Neural progenitor cell (in vitro differentiated cells): ENCODE data around the gene YTHDC1. TPM values are rescaled to one million over a fixed set of nuclear protein-coding genes. Genes with fewer than 3 reads are reported as not detected.

Experiments
- DNase-seq: peaks from one replicate; pipeline ENCODE4 v3.0.0-alpha.2; 2016; ENCODE audit warnings: low spot score
- H2AFZ ChIP-seq: fragments of 200-600 bp; sonication (generic); replicated peaks from 2 replicates; pipeline ENCODE4 v1.6.1; 2016; ENCODE audit warnings: antibody characterized with exemption
- H3F3A ChIP-seq: fragments of 200-600 bp; sonication (generic); 2 replicates; pipeline ENCODE4 v1.6.1; 2016; ENCODE audit warnings: antibody characterized with exemption, low read depth
- H3K27ac ChIP-seq: fragments of 200-600 bp; sonication (generic); 2 replicates; pipeline ENCODE4 v1.5.1; 2016; ENCODE audit warnings: mild to moderate bottlenecking
- H3K27me3 ChIP-seq: fragments of 200-600 bp; sonication (generic); 2 replicates; pipeline ENCODE4 v1.6.1; 2016; ENCODE audit warnings: mild to moderate bottlenecking, moderate library complexity
- H3K36me3 ChIP-seq: fragments of 200-600 bp; sonication (generic); 2 replicates; pipeline ENCODE4 v1.5.1; 2016
- H3K4me1 ChIP-seq: fragments of 200-600 bp; sonication (generic); 2 replicates; pipeline ENCODE4 v1.6.1; 2016; ENCODE audit warnings: mixed run types
- H3K4me2 ChIP-seq: fragments of 200-600 bp; sonication (generic); 2 replicates; pipeline ENCODE4 v1.6.1; 2016
- H3K4me3 ChIP-seq: fragments of 200-600 bp; sonication (generic); 2 replicates; pipeline ENCODE4 v1.5.1; 2016
- H3K79me2 ChIP-seq: fragments of 200-600 bp; sonication (generic); 2 replicates; pipeline ENCODE4 v1.6.1; 2016; ENCODE audit warnings: low read depth
- H3K9ac ChIP-seq: fragments of 200-600 bp; sonication (generic); 2 replicates; pipeline ENCODE4 v1.6.1; 2016
- H3K9me3 ChIP-seq: fragments of 200-600 bp; sonication (generic); 2 replicates; pipeline ENCODE4 v1.5.1; 2016; ENCODE audit warnings: low read depth
- H4K20me1 ChIP-seq: fragments of 200-600 bp; sonication (generic); 2 replicates; pipeline ENCODE4 v1.6.1; 2016; ENCODE audit warnings: low read depth
- H3K27ac Mint-ChIP-seq: 3 replicates; pipeline ENCODE4 v1.8.0; 2021; ENCODE audit warnings: mixed read lengths
- H3K27me3 Mint-ChIP-seq: 2 replicates; pipeline ENCODE4 v1.8.0; 2022; ENCODE audit warnings: low read depth, mild to moderate bottlenecking, inconsistent platforms, moderate library complexity, mixed read lengths; ENCODE audit not compliant: insufficient read depth
- H3K36me3 Mint-ChIP-seq: 3 replicates; pipeline ENCODE4 v1.8.0; 2021; ENCODE audit warnings: mixed read lengths
- H3K4me1 Mint-ChIP-seq: 3 replicates; pipeline ENCODE4 v1.8.0; 2021; ENCODE audit warnings: mixed read lengths
- H3K4me3 Mint-ChIP-seq: 3 replicates; pipeline ENCODE4 v1.8.0; 2021; ENCODE audit warnings: mild to moderate bottlenecking, moderate library complexity, mixed read lengths
- H3K9me3 Mint-ChIP-seq: 3 replicates; pipeline ENCODE4 v1.8.0; 2020; ENCODE audit warnings: mixed read lengths
- CTCF ChIP-seq: fragments of 200-600 bp; sonication (generic); IDR thresholded peaks from 2 replicates; pipeline ENCODE4 v1.5.1; 2017; ENCODE audit warnings: antibody characterized with exemption, mild to moderate bottlenecking
- EZH2 ChIP-seq: fragments of 200-600 bp; sonication (generic); IDR thresholded peaks from 2 replicates; pipeline ENCODE4 v1.6.1; 2017; ENCODE audit warnings: antibody characterized with exemption, mild to moderate bottlenecking, moderate library complexity
- EZH2phosphoT487 ChIP-seq: fragments of 200-600 bp; sonication (generic); IDR thresholded peaks from 2 replicates; pipeline ENCODE4 v1.6.1; 2017; ENCODE audit warnings: antibody characterized with exemption
- total RNA-seq: library from RNA; depleted of rRNA; stranded (reverse); fragments of >200 nt; gene quantifications from 2 replicates; pipeline ENCODE4 v1.2.3, GENCODE V29; 2015; ENCODE audit warnings: low replicate concordance

Gene YTHDC1
- total RNA-seq, 1 donor from 2014 or later: 108 TPM

DNA sequence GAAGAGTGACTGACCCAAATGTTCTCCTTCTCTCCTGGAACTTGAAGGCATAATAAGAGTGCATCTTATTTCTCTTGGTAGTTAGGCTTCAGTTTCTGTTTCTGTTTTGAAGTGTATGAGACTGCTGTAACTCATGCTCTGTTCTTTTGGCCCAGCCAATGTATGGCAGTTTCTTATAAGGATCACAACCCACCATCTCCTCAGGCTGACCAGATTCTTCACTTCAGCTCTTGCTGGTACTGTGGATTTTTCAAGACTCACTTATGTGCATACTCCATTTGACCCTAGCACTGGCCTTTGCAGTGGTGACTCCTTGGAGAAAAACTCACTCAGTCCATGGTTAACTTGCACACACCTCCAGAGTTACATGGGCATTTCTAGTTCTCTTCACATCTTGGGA lies 9.6 kb upstream of the YTHDC1 start:
- peaks cover 7% of the 10 kb centered on the region for H3K27me3 Mint-ChIP-seq
- Histone ChIP-seq H3K4me2 (no peak overlapping the region), H3K4me3 (no peak overlapping the region), H3K9ac (no peak overlapping the region), H2AFZ (no peak overlapping the region), H3K79me2 (no peaks in the 10 kb centered on the region), H3K27ac (no peak overlapping the region), H3K4me1 (no peaks in the 10 kb centered on the region), H3K36me3 (no peaks in the 10 kb centered on the region), H4K20me1 (no peaks in the 10 kb centered on the region), H3F3A (no peaks in the 10 kb centered on the region), H3K27me3 (no peaks in the 10 kb centered on the region), H3K9me3 (no peaks in the 10 kb centered on the region)
- DNase-seq: no peak
- TF ChIP-seq EZH2phosphoT487: no peak
- TF ChIP-seq EZH2: no peak
- TF ChIP-seq CTCF: no peak
- peaks cover 3% of the 10 kb centered on the region for H3K9me3 Mint-ChIP-seq
- H3K36me3 Mint-ChIP-seq: no peaks in the 10 kb centered on the region
- H3K4me3 Mint-ChIP-seq: no peak overlapping the region
- H3K4me1 Mint-ChIP-seq: no peaks in the 10 kb centered on the region
- no peak overlapping the region for H3K27ac Mint-ChIP-seq

DNA sequence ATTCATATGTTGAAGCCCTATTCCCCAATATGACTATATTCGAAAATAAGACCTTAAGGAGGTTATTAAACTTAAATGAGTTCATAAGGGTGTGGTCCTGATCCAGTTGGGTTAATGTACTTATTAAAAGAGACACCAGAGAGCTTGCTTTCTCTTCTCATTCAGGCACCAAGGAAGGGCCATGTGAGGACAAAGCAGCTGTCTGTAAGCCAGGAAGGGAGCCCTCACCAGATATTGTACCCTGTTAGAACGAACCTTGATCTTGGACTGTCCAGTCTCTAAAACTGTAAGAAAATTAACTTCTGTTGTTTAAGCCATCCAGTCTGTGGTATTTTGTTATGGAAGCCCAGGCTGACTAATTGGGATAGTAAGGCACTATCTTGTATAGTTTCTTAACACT lies 9.1 kb upstream of the YTHDC1 start:
- no peak overlapping the region for H2AFZ ChIP-seq
- H3K9me3 ChIP-seq: no peaks in the 10 kb centered on the region
- H3K4me3 Mint-ChIP-seq: no peak overlapping the region
- no peaks in the 10 kb centered on the region for H3K27me3 ChIP-seq
- H3K9ac ChIP-seq: no peak overlapping the region
- H3K4me3 ChIP-seq: no peak overlapping the region
- H3K79me2 ChIP-seq: no peaks in the 10 kb centered on the region
- no peaks in the 10 kb centered on the region for H3K9me3 Mint-ChIP-seq
- no peaks in the 10 kb centered on the region for H3K36me3 ChIP-seq
- no peak overlapping the region for H3K4me2 ChIP-seq
- H3K4me1 ChIP-seq: no peaks in the 10 kb centered on the region
- no peak overlapping the region for H3K27ac Mint-ChIP-seq
- peaks cover 4% of the 10 kb centered on the region for H3K27me3 Mint-ChIP-seq
- no peak overlapping the region for H3K27ac ChIP-seq
- no peak for TF ChIP-seq CTCF
- no peak for TF ChIP-seq EZH2
- TF ChIP-seq EZH2phosphoT487: no peak
- H4K20me1 ChIP-seq: no peaks in the 10 kb centered on the region
- H3K36me3 Mint-ChIP-seq: no peaks in the 10 kb centered on the region
- no peaks in the 10 kb centered on the region for H3K4me1 Mint-ChIP-seq
- DNase-seq: no peak
- H3F3A ChIP-seq: no peaks in the 10 kb centered on the region

DNA sequence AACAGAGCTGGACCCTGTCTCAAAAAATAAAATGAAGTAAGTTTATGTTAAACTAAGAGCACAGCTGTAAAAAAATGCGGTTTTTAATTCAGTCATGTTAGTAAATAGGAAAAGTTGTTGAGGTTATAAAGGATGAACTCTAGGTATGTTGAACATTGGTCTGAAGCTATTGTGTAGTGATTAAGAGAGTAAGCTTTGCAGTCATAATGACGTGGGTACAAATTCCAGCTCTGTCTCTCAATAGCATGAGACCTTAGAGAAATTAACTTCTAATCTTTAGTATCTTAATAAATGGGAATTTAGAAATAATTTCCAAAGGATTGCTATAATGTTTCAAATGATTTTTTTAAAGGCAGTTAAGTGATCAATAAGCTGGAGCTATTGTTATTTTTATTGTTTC lies 2.9 kb upstream of the YTHDC1 start:
- no peak overlapping the region for H2AFZ ChIP-seq
- Mint-ChIP-seq H3K4me1 (peaks cover 8% of the 10 kb centered on the region), H3K27ac (no peak overlapping the region), H3K27me3 (no peaks in the 10 kb centered on the region), H3K4me3 (no peak overlapping the region), H3K36me3 (peaks cover 2% of the 10 kb centered on the region), H3K9me3 (no peaks in the 10 kb centered on the region)
- H3F3A ChIP-seq: peaks cover 5% of the 10 kb centered on the region
- no peak overlapping the region for H3K27ac ChIP-seq
- peaks cover 21% of the 10 kb centered on the region for H3K79me2 ChIP-seq
- no peak overlapping the region for H3K9ac ChIP-seq
- no peak overlapping the region for H3K4me3 ChIP-seq
- H4K20me1 ChIP-seq: peaks cover 16% of the 10 kb centered on the region
- TF ChIP-seq EZH2 (no peak), CTCF (no peak)
- H3K4me1 ChIP-seq: peaks cover 5% of the 10 kb centered on the region
- no peak for DNase-seq
- no peaks in the 10 kb centered on the region for H3K27me3 ChIP-seq
- no peaks in the 10 kb centered on the region for H3K36me3 ChIP-seq
- no peaks in the 10 kb centered on the region for H3K9me3 ChIP-seq
- no peak overlapping the region for H3K4me2 ChIP-seq

DNA sequence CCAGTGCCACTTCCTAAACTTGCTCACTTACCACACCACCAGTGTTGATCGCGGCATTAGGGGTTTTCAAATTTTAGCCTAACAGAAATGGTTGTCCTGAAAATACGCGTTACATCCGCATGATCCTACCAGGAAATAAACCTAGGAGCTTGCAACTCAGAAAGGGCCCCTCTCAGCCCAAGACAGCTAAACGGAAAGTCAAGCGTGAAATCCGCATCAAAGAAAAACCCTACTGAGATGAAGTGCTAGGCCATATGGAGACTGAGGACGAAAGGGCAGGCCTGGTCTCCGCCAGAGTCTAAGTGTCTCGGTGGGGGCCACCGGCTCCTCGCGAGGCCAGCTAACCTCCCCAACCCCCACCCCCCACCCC lies 626 bp downstream of the YTHDC1 start:
- H3K4me2 ChIP-seq: peak overlapping the region; percentile 89
- H3K36me3 ChIP-seq: no peaks in the 10 kb centered on the region
- H3K4me3 ChIP-seq: peak overlapping the region; percentile 85
- H3K4me1 ChIP-seq: peaks cover 12% of the 10 kb centered on the region
- no peaks in the 10 kb centered on the region for H3K9me3 ChIP-seq
- Mint-ChIP-seq H3K4me3 (peak overlapping the region; percentile 96), H3K9me3 (no peaks in the 10 kb centered on the region), H3K27me3 (no peaks in the 10 kb centered on the region), H3K27ac (peak overlapping the region; percentile 100), H3K4me1 (peaks cover 15% of the 10 kb centered on the region), H3K36me3 (peaks cover 16% of the 10 kb centered on the region)
- no peaks in the 10 kb centered on the region for H3K27me3 ChIP-seq
- H2AFZ ChIP-seq: no peak overlapping the region
- TF ChIP-seq CTCF: no peak
- TF ChIP-seq EZH2: no peak
- no peak for TF ChIP-seq EZH2phosphoT487
- peak overlapping the region; percentile 99 for H3K27ac ChIP-seq
- H3F3A ChIP-seq: peaks cover 5% of the 10 kb centered on the region
- H3K9ac ChIP-seq: peak overlapping the region; percentile 97
- peak; percentile 68 for DNase-seq
- peaks cover 56% of the 10 kb centered on the region for H3K79me2 ChIP-seq
- peaks cover 51% of the 10 kb centered on the region for H4K20me1 ChIP-seq
